Kidney (tissue), 14 donors: Measurements from ENCODE around the gene MGA. TPM values are rescaled to one million over a fixed set of nuclear protein-coding genes. Genes with fewer than 3 reads are reported as not detected.
A peak's percentile ranks its signal among the peaks of the same experiment; 100 is the strongest.

Experiments
- DNase-seq, 5 donors: peaks; one replicate each; pipeline ENCODE4 v3.0.0-alpha.2; 2013 to 2020
- FAIRE-seq: peaks from 2 replicates; lab custom pipeline; 2012; peaks lifted over from hg19 to GRCh38; lab: Jason Lieb, UNC
- H3K27ac ChIP-seq, 2 donors: one replicate each; pipeline ENCODE4 v1.7.0; 2013; ENCODE audit warnings: low read depth in 2 of 2, low read length in 2 of 2, inconsistent platforms in 1 of 2
- H3K27me3 ChIP-seq: one replicate; pipeline ENCODE4 v1.7.1; 2013; ENCODE audit warnings: low read length, inconsistent platforms; ENCODE audit not compliant: control insufficient read depth, insufficient read depth
- H3K36me3 ChIP-seq, 3 donors: one replicate each; pipeline versions ENCODE4 v1.7.0 to v1.7.1; 2013; ENCODE audit warnings: low read length in 3 of 3, control low read depth in 1 of 3, inconsistent platforms in 1 of 3; ENCODE audit not compliant: insufficient read depth in 3 of 3, control insufficient read depth in 2 of 3
- H3K4me1 ChIP-seq, 3 donors: one replicate each; pipeline versions ENCODE4 v1.7.0 to v1.7.1; 2013; ENCODE audit warnings: low read length in 3 of 3, inconsistent platforms in 1 of 3, low read depth in 1 of 3; ENCODE audit not compliant: control insufficient read depth in 2 of 3, insufficient read depth in 2 of 3
- H3K4me3 ChIP-seq, 3 donors: one replicate each; pipeline versions ENCODE4 v1.7.0 to v1.8.1; 2013; ENCODE audit warnings: low read length in 3 of 3, control low read depth in 1 of 3, inconsistent platforms in 1 of 3
- H3K9ac ChIP-seq, 3 donors: one replicate each; pipeline versions ENCODE4 v1.7.0 to v1.7.1; 2013; ENCODE audit warnings: low read length in 3 of 3, control low read depth in 1 of 3, inconsistent platforms in 1 of 3
- H3K9me3 ChIP-seq, 3 donors: one replicate each; pipeline versions ENCODE4 v1.7.0 to v1.7.1; 2013; ENCODE audit warnings: low read length in 3 of 3, control low read depth in 1 of 3, inconsistent platforms in 1 of 3; ENCODE audit not compliant: control insufficient read depth in 2 of 3, insufficient read depth in 1 of 3
- CTCF ChIP-seq: IDR thresholded peaks from 3 replicates; pipeline ENCODE4 v1.5.1; 2012; ENCODE audit warnings: mild to moderate bottlenecking, moderate library complexity, borderline replicate concordance; ENCODE audit not compliant: insufficient read depth; ENCODE audit errors: extremely low read depth
- intact Hi-C: fragments of 100-400 bp; cut with DNase I; formaldehyde crosslinking; loops from one replicate; pipeline ENCODE4 v1.11.1; 2022
- polyA plus RNA-seq: library from polyadenylated mRNA; stranded (reverse); fragments of 350-450 nt; fragmentation: Illumina TruSeq; extraction: RNeasy Lipid Tissue Mini Kit (QIAGEN cat#74804); gene quantifications from one replicate; pipeline ENCODE4 v1.2.3, GENCODE V29; 2014; ENCODE audit warnings: low read depth, low replicate concordance; ENCODE audit not compliant: insufficient read depth
- total RNA-seq: library from RNA; stranded (reverse); fragmentation: NEBNext Ultra II Directional; extraction: Animal tissue kit (Norgen Biotek cat#: 25700); gene quantifications from one replicate; pipeline ENCODE4 v1.2.1, GENCODE V29; 2021
- donor health status: control.
- donor health status: control.
- donor health status: control.
- donor health status: control.
- donor health status: control.
- donor health status: DM: yes; HTN: yes; CAD: no.
- donor health status: Normal renal cell carcinoma (clear cell type).

MGA gene
- total and polyA plus RNA-seq, 2 donors from 2014 or later: 1.9 to 40.1 TPM

- Histone ChIP-seq H3K9ac (no peak overlapping the region), H3K27ac (no peak overlapping the region), H3K27me3 (no peaks in the 10 kb centered on the region), H3K9me3 (no peaks in the 10 kb centered on the region), H3K36me3 (peaks cover 6 to 19% (median 18%) of the 10 kb centered on the region in 3 donors), H3K4me3 (no peak overlapping the region), H3K4me1 (no peaks in the 10 kb centered on the region)
- no peak for TF ChIP-seq CTCF
- peak; percentile 71 for FAIRE-seq
- intact Hi-C loops: no loop called here
- DNase-seq: no peak
These were observed 86.6 kb downstream of the MGA start for GRCh38 chr15:41746802-41747201.

- Histone ChIP-seq H3K9me3 (no peaks in the 10 kb centered on the region), H3K9ac (no peak overlapping the region), H3K4me3 (no peak overlapping the region), H3K27me3 (no peaks in the 10 kb centered on the region), H3K4me1 (no peaks in the 10 kb centered on the region), H3K36me3 (peaks cover 3 to 9% (median 4%) of the 10 kb centered on the region in 3 donors), H3K27ac (no peak overlapping the region)
- no peak for DNase-seq
- no peak for TF ChIP-seq CTCF
- intact Hi-C loops: no loop called here
- no peak for FAIRE-seq
These were observed 96.0 kb downstream of the MGA start for GRCh38 chr15:41756198-41756597.

- Histone ChIP-seq H3K27me3 (no peaks in the 10 kb centered on the region), H3K27ac (no peak overlapping the region), H3K4me1 (peaks cover 3 to 27% (median 5%) of the 10 kb centered on the region in 3 donors), H3K9me3 (no peaks in the 10 kb centered on the region), H3K36me3 (peaks cover 0 to 2% (median 0%) of the 10 kb centered on the region in 3 donors), H3K9ac (no peak overlapping the region), H3K4me3 (no peak overlapping the region)
- peak; percentile 88 for TF ChIP-seq CTCF
- intact Hi-C loops: loop anchor here (5.0 kb wide), 1 partner anchor 39 kb away; no protein-coding TSS in a partner anchor
- FAIRE-seq: no peak
- peak in 4 of 5 donors; percentile 54 to 80 (median 74) for DNase-seq
These were observed 112.6 kb downstream of the MGA start for GRCh38 chr15:41772720-41773331.
